NCI-H146 (cell line): Measurements from ENCODE around the gene ZNF831.

Source experiments
- DNase-seq: peaks from one replicate; lab custom pipeline; 2025; lab: John Stamatoyannopoulos, UW

The ZNF831 gene

DNA sequence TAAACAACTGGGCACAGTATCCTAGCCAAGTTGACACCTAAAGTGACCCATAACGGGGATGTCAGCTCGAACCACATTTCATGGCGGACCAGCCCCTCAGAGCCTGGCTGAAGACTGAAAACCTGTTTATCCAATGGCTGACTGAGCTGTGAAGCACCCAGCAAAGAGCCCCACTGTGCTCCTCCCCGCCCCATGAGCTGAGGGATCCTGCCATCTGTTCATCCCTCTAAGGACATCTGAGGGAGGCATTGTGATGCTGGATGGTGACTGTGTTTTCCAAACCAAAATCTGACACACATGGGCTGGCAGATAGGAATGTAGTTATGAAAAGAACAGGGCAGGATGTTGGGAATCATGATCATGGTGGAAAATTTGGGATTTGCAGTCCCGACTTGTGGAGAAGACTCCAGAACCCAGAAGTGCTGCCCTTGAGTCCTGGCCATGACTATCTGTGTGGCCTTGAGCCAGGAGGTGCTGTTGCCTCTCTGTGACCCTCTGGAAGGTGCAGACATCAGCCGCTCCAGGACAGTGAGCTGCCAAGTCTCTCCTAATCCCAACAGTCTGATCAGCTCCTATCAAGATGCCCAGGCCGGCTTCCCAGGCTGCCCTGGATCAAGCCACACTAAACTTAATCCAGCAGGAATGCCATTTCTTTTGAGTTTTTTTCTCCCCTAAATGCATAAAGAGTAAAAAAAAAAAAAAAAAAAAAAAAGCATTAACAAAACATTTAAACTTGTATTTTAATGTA lies 142.5 kb downstream of the ZNF831 start:
- no peak for DNase-seq

DNA sequence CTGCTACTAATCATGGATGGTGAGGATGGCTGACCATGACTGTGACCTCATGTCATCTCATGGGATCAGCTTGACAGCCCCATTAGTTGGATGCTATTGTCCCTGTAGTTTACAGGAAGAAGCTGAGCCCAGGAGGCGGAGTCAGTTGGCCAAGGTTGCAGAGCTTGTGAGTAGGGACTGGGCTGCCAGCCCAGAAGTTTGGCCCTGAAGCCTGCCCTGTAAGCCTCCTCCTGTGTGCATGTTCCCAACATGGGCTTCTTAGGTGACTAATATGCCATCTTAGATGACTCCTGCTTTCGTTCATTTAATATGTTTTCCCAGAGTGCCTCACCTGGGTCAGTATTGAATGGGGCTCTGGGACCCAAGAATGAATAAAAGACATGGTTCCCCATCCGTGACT lies 143.6 kb downstream of the ZNF831 start:
- no peak for DNase-seq
